GM18867 (cell line): ENCODE data around the gene ZSWIM2.
"Not testable (repeated sequence)": the region's sequence is repeated elsewhere in the genome, so short reads cannot be mapped to it uniquely, and the experiment has no call there.

Experiments used
- ATAC-seq: cut with Tn5 transposase; IDR thresholded peaks from one replicate; pipeline ENCODE4 v1.9.1; 2021; ENCODE audit warnings: mild to moderate bottlenecking, moderate library complexity; ENCODE audit not compliant: unreplicated experiment

Gene ZSWIM2, protein sequence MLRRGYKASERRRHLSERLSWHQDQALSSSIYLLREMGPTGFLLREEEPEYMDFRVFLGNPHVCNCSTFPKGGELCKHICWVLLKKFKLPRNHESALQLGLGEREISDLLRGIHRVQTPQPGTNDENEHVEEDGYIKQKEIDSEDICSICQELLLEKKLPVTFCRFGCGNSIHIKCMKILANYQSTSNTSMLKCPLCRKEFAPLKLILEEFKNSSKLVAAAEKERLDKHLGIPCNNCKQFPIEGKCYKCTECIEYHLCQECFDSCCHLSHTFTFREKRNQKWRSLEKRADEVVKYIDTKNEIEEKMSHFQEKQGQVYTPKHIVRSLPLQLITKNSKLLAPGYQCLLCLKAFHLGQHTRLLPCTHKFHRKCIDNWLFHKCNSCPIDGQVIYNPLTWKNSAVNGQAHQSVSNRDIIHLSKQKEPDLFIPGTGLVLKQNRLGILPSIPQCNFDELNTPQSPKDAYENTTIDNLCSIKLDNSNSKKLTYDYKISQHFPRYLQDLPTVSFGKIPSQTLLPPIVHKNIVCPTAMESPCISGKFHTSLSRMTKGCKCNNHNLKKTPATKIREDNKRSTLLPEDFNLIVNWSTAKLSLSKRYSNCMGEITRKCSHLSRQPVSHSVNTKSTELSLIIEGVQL

DNA sequence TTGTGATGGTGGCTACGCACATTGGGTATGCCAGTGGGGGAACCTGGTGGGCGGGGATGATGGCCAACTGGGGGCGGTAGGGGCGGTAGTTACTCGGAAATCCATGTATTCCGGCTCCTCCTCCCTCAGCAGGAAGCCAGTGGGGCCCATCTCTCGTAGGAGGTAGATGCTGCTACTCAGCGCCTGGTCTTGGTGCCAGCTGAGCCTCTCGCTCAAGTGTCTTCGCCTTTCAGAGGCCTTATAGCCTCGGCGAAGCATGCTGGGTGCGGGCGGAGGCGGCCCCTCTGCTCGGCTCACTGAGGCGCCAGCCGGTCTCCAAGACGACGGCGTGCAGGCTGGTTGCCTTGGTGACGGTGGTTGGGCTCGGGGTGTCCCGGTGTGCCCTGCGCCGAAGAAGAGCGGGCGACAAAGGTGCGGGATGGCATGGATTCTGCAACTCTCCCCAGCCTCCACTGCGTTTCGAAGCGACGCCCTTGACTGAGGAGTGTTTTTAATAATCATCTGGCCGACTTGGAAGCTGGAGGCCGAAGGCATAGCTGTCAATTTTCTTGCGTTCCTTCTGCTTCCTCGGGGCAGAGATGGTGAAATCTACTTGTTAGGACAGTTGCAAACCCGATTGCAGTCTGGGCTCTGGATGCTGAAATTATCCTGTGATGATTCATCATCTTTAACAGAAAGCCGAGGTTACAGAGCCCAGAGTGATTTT lies at the start of gene ZSWIM2:
ZSWIM2 (minus strand) TSS at position 298 of the 706 bp plus-strand sequence; CDS start at position 258, 40 bp downstream.
- peak; percentile 64 for ATAC-seq

DNA sequence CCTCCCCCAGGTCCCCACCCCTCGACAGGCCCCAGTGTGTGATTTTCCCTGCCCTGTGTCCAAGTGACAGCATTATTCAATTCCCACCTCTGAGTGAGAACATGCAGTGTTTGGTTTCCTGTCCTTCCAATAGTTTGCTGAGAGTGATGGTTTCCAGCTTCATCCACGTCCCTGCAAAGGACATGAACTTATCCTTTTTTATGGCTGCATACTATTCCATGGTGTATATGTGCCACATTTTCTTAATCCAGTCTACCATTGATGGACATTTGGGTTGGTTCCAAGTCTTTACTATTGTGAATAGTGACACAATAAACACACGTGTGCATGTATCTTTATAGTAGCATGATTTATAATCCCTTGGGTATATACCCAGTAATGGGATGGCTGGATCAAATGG lies 47.2 kb upstream of the ZSWIM2 start:
- not testable (repeated sequence) for ATAC-seq

DNA sequence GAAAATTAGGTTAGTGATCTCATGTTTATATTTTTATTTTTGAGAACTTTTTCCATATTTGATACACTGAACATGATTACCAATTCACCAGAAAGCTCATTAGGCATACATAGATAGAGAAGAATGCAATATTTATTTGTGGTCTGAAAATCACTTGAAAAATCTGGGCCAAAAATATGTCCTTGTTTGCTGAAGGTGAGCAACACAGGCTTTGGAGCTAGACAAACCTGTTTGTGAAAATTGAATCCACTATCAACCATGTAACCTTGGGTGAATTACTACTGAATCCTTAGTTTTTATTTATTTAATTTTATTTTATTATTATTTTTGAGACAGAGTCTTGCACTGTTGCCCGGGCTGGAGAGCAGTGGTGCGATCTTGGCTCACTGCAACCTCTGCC lies 46.5 kb upstream of the ZSWIM2 start:
- no peak for ATAC-seq

DNA sequence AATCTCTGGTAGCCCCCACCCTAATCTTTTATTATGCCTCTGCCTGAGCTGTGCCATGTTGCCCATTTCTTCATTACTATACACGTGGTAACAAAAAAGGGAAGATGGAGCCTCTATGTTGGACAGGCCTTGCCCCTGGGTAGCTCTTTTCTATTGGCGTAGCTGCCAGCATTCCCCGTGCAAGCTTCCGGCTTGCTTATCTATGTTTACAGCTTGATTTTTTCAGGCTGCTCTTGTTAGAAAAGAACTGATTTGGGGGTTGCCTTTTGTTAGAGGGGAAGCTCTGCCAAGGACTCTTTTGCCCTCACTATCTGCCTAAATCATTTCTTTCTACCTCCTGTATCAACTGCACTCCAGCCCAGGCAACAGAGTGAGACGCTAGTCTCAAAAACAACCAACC lies 45.5 kb upstream of the ZSWIM2 start:
- no peak for ATAC-seq

DNA sequence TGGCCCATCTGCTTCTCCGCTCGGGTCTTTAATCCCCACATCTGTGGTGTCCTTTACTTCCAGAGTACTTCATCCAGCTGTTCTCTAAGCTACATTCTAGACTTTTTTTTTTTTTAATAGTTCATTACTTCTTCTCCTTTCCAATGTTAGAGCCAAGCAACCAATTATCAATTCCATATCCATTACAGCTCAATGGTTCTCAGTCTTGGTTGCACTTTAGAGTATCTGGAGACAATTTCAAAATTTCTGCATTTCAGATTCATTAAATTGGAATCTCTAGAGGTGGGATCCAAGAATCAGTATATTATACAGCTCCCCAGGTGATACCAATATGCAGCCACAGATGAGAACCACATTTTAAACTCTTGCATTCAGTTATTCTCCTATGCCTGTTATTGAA lies 43.9 kb upstream of the ZSWIM2 start:
- no peak for ATAC-seq

DNA sequence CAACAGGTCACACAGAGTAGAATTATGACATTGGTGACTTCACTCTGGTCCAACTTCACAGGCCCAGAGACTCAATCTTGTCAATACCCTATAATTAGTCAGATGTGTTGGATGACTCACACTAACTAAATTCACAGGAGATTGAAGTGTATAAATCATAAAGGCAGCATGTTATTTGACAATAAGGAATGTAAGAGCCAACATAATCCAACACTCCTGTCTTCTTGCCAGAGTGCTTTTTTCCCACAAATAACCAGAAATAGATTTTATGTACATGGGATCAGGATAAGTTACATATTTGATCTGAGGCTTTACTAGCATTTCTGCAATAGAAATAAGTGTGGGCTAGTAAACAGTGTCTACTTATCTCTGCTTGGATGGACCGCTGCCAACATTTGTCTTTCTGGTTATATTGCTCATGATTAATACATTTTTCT lies 42.2 kb upstream of the ZSWIM2 start:
- no peak for ATAC-seq

DNA sequence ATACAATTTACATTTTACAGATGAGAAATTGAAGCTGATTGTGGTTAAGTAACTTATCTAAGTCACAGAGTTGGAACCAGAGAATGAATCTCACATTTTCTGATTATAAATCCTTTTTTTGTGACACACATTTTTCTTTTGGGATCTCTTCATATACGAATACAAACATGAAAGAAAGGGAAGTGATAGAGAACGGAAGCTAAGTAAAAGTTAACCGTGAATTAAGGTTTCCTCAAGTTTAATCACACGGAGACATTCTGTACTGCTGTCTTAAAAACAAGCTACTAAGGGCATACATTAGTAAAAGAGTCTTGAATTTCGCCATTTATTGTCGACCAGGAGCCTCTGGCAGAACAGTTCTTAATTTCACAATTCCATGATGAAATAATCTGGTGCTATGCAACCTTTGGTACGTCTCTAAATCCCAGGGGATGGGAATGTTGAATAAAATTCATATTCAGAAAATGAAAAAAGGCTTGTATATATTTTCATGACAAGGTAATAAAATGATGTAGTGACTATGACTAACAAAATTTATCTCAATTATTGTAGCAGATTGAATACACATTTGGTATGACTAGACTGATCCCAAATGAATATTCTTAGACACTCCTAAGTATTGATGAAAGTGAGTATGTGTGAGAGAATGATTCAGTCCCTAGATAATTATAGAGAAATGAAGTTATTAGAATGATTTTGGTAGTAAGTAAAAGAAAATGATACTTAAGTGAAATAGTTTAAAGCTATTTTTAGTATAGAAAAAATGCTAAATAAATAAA lies 40.3 kb upstream of the ZSWIM2 start:
- ATAC-seq, result no peak

DNA sequence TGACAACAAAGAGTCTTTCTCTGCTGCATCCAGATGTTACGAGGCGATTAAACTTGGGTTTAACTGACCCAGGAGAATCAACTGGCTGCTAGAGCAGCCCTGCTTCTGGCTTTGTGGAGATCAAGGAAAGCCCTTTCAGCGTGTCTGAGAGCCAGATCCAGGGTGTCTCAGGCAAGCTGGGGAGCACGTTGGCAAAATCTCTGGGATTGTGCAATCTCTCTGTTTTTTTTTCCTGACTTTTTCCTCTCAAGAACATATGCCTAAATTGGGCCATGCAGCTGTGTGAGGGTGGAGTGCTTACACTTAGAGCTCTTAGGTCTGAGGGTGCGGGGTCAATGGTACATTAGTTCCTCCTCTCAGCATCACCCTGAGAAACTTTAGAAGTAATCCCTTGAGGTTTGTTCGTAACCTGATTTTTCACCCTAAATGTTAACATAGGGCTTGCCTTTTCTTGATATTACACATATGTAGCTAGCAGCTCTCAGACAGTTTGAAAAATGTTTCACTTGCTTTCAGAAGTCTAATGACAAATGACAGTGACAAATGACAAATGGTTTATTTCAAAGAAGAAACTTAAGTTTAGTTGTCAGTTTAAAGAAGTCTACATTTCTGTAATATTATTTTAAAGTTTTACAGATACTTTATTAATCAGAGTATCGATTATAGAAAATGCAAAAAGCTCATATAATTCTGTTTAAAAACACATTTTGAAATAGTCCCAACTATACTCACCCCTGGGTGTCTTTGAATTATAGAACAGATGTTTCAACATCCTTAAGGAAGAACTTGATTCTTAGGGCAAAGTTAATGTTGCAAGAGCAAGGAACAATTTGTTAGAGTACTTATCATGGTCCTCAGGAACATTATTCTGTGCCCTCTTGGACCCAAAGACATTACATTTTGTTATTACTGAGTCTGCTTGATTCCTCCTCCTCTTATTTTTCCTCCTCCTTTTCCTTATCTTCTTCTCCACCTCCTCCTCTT lies 38.4 kb upstream of the ZSWIM2 start:
- peak; percentile 94 for ATAC-seq

DNA sequence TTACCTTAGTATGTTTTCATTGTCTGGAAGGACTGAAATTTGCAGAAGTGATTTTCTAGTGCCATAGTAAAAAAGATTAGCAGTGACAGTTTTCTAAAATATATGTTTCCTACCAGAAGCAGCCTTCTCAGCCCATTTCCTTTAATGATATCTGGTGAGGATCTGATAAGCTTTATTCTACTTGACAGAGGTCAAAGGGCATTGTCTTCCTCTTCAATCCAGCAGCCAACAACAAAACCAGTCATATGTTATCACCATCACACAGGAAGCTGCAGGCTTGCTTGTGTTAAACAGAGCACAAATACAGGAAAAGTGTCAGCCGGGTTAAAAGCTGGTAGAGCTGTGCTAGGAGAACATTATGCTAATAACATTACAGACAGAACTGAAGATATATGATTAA lies 35.6 kb upstream of the ZSWIM2 start:
- no peak for ATAC-seq

DNA sequence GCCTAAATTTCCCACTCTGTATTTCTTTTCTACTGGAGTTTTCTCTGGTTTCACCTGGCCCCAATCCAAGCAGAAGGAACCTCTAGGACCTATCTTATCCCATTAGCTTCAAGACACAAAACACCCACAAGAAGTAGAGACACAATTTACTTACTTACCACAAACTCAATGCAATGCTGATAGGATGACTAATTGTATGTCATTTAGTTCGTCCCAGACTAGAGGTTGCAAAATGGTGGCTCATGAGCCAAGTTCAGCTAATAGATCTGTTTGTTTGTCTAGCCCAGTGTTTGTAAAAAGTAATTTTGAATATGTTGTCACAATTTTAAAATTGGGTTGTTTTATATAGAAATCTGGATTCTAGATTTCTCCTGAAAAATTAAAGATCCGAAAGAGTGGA lies 34.7 kb upstream of the ZSWIM2 start:
- ATAC-seq, result no peak

DNA sequence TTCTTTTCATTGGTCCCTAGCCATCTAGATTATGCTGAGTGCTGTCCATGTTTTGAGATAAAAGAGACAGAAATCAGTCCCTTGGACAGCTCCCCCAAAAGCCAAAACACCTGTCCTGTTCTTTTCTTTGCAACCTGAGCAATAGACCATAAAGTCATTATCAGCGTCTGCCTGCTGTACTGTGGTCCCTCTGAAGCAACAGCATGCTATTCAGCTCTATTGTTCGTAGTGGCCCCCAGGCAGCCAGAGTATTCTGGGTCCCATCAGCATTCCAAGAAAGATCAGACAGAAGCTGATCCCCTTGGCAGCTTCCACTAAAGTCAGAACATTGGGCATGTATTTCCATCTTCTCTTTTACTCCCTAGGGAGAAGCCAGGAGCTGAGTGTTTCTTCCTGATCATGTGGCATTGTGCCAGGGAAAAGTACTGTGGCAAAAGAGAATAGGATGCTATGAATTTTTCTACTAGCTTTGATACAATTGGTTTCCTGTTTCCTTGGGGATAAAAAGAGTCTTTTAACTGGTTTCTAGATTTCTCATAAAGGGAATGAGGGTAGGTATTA lies 33.6 kb upstream of the ZSWIM2 start:
- no peak for ATAC-seq

DNA sequence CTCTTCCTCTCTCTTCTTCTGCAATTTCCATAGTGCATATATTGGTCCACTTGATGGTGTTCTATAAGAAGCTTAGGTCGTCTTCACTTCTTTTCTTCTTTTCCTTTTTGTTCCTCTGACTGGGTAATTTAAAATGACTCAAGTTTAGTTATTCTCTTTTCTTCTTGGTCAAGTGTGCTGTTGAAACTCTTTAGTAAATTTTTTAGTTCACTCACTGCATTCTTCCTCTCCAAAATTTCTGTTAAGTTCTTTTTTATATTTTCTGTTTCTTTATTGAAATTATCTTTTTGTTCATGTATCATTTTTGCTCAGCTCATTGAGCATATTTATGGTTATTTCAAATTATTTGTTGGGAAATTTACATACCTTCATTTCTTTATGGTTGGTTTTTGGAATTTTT lies 32.7 kb upstream of the ZSWIM2 start:
- no peak for ATAC-seq

DNA sequence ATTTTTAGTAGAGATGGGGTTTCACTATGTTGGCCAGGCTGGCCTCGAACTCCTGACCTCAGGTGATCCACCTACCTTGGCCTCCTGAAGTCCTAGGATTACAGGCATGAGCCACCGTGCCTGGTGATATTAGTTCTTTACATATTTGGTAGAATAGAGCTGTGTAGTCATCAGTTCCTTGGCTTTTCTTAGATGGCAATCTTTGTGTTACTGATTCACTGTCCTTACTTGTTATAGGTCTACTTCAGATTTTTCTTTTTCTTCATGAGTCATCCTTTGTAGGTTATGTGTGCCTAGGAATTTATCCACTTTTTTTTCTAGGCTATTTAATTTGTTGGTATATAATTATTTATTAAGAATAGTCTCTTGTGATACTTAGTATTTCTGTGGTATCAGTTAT lies 30.3 kb upstream of the ZSWIM2 start:
- ATAC-seq, result no peak

DNA sequence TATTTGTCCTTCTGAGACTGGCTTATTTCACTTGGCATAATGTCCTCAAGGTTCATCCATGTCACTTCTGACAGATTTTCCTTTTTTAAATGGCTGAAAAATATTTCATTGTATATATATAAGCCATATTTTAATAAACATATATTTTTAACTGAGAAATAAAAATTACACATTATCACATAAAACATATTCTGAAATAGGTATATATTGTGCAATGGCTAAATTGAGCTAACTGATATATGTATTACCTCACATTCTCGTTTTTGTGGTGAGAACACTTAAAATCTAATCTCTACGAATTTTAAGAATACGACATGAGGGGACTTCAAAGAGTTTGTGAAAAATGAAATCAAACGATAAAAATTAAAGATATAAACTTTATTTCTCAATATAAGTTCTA lies 25.7 kb upstream of the ZSWIM2 start:
- no peak for ATAC-seq

DNA sequence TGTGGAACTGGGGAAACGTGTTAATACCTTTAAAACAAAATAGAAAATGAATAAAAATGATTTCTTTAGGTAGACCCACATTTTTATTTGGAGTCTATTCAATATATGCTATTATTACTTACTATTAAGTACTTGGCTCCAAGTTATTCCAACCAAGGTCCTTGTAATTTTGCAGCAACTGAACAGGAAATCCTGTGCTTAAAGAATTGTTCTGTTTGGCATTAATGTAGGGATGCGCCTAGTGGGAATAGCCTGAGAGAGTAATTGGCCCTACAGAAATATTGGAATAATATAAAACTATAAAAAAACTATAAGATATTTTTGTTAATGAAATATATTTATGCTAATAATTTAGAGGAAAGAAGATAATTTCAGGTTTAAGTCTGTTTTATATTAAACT lies 22.9 kb upstream of the ZSWIM2 start:
- no peak for ATAC-seq

DNA sequence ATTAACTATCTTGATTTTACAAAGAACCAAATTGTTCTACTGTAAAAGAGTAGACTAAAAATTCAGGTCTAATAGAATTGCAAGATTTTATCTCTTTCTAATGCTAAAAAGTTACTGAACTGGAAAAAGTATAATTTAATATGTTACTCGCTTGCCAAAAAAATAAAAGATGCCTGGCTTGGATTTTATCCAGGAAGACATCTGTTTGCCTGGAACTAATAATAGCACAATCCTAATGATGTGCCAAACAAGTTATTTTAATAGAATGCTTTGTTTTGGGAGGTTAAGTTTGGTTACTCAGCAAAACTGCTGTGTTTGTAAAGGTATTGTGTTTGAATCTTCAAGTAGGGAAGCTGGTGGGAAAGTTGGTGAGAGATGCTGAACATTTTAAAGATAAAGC lies 19.4 kb upstream of the ZSWIM2 start:
- no peak for ATAC-seq

DNA sequence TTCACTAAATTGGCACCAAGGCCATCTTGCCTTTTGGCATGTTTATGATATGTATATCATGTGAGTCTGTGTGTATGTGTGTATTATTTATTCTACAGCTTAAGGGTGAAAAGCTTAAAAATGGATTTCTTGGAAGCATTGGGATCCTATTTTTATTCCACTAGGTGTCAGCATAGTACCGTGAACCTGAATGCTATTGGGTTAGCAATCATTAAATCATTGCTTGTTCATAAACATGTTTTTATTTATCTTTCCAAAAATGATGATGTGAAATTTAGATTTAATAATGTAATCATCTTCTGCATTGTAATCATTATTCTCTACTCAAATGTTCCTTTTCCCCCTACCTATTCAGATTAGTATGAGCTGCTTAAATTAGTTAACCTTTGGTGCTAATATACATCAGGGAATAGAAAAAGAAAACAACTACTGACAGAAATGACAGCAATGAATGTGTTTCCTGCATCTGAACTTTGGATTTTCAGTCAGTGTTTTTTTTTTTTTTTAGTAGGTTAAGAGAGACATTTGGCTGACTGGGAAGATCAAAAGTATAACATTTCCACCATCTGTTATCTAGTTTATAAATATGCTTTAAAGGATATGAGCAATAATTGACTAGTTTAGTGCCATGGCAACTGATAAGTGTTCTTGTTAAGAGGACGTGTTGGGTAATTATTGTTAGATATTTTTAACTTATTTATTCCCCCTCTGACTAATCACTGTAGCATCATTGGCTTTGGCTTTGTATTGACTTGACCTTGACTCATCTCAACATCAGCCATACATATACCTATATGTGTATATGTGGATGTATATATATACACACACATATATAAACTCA lies 14.1 kb upstream of the ZSWIM2 start:
- peak; percentile 62 for ATAC-seq

DNA sequence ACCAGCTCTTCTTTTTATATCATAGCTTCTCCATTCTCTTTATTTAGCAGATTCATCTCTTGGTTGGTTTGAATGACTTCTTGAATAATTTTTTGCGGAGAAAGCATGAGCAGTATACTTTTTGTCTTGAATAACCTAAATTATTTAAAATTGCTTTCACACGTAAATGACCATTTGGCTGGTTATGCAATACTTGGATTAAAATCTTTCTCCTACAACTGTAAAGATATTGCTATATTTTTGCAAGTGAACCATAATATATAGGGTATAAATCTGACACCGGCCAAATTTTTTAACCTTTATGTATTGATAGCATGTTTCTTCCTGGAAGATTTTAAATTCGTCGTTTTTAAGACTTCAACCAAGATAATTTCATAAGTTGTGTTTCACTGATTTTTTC lies 6.2 kb upstream of the ZSWIM2 start:
- no peak for ATAC-seq

DNA sequence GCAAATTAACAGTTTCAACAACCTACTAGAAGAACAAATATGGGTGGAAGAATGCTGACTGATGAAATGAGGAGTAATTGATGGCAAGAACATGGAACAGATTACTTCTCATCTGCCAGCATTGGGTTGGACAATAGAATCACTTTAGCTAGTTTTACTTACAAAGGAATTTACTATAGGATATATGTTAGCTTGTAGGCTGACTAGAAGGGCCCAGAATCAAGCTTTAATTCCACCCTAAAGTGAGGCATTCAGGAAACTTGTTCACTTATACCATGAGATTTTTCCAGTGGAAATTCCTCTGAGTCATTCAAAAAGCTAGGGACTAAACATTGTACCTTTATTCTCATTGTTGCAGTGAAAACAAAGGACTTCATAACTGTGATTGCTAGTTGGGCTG lies 5.0 kb upstream of the ZSWIM2 start:
- ATAC-seq, result no peak
